ENCODE data around the gene CACNA2D1.
"Not testable (repeated sequence)": the region's sequence is repeated elsewhere in the genome, so short reads cannot be mapped to it uniquely, and the experiment has no call there.

The CACNA2D1 gene

GRCh38 chr7:82021036-82021435, 422.5 kb downstream of the CACNA2D1 start:
- no peak for DNase-seq

GRCh38 chr7:82019551-82020475, 423.8 kb downstream of the CACNA2D1 start:
- DNase-seq, result no peak

DNA sequence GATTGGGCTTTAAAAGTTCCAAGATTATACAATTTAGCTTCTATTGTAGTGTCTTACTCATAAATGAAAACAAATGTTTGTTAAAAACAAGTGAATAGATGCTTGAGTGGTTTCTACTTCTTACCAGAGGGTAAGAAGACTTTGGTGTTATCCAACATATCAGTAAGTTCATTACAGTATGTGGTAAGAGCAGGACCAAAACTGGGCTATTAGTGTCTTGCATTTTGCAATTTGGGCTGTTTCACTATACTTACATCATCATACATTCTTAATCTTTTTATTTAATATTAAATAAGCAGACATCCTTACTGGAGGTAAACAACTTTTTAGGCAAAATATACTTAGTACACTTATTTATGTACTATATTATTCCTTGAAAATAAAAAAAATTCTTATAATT, 425.4 kb downstream of the CACNA2D1 start:
- no peak for DNase-seq

- DNase-seq, result no peak
Measured at GRCh38 chr7:82017334-82017943, 426.1 kb downstream of the CACNA2D1 start.

DNA sequence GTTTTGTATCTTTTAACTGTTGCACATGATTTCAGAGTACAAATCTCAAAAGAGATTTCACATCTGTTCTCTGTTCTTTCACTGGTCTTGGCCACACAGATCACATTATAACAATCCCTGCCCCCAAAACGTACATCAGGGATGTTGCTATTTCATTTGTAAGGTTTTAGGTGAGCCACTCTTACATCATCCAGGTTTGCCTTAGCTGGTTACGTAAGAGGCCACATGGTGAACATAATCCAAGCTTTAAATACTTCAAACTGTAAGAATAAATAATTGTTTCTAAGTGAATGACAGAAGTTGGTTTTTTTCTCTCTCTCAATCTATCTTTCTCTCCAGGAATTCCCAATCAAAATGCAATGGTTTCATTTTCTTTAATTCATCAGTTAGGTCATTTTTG, 427.8 kb downstream of the CACNA2D1 start:
- no peak for DNase-seq

- not testable (repeated sequence) for DNase-seq
Measured at GRCh38 chr7:82014574-82014973, 429.0 kb downstream of the CACNA2D1 start.

DNA sequence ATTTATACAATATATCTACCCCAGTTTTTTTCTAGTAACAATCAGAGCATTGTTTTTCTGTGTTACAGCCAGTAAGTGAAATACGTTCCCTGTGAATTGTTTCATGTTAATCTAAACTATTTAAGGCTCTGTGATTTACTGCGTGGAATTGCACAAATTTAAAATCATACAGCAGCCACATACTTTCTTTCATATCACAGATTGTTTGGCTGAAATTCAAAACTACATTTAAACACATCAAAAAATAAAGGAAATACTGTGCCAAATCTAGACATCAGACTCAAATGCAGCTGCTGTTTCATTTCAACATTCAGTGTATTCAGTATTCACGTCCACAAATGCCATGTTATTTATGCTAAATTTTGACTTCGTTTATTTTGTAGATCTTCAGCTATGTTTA, 431.1 kb downstream of the CACNA2D1 start:
- no peak for DNase-seq

DNA sequence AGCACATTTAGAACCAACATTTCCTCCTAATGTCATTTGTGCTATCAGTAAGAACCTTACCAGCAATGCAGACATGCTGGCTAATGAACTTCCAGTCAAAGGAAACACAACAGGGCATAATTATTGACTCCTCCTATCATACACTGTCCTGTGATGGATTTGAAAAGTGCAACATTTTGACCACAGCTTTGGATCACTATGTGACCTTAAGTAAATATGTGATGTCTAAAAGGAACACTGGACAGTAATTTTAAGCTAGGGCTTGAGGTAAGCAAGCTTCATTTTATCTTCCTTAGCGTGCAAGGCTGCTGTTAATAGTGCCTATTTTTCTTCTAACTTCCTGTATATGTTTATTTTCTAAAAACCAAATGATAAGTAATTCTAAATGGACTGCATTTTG, 433.2 kb downstream of the CACNA2D1 start:
- no peak for DNase-seq

DNA sequence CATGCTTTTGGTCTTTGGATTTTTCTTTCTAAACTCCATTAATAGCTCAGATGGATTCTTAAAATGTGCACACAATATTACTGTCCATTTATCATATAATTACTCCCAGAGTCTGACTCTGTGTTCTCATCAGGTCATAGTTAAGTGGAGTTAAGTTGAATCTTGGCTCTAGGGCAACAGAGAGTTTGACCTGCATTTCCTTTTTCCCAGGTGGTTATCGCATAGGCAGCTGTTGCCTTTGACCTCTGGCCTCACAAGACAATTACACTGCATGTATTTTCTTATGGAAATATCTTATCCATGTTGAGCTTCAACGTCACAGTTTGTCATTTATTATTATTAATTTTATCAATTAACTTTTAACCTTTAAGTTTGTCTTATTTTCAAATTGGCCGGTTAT, 436.3 kb downstream of the CACNA2D1 start:
- no peak for DNase-seq

DNA sequence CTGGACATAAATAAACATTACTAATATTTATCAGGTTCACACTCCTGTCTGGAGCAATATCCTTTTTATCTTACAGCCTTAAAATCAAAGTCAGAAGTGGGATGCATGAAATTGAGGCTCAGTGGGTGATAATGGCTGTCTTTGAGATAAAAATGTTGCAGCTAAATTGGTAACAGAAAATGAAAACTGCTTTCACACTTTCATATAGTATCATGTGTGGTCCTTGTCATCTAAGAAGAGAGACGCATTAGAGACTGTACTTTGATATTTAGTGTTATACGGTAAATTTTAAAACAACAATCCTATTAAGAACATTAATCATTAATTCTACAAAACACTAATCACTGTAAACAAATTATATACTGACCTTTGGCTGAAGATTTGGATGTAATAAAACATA, 438.5 kb downstream of the CACNA2D1 start:
- no peak for DNase-seq

GRCh38 chr7:81993186-81993585, 450.4 kb downstream of the CACNA2D1 start:
- no peak for DNase-seq

- DNase-seq, result no peak
Measured at GRCh38 chr7:81990395-81990794, 453.2 kb downstream of the CACNA2D1 start.

DNA sequence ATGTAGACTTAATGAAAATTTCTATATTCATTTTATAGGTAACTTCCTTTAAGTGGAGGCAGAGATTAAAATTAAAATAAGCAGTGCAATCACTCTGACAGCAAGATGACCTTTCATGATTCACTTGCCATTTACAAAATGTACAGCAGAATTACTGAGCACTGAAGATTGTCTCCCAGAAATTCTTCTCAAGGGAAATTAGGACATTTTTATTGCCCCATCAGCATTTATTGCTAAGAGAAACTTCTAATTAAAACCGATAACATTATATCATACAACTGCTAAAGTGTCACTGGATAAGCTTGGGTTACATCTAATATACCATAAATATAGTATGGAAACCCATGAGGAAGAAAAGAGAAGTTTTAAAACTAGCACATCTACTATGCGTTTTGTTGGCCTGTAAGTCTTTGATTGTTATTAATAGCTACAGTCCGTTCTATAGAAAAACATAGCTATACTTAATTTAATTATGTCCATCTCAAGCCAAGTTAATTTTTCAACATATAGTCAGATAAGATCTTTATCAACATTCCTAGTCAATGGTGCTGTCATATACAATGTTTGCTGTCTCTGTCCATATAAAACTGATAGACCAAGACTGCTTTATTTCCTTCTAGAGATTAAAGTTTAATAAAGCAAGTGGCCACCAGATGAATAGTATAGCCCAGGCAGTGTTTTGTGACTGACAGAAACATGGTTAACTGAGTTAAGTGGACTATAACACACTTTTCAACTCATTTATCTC, 456.7 kb downstream of the CACNA2D1 start:
- DNase-seq, result no peak

DNA sequence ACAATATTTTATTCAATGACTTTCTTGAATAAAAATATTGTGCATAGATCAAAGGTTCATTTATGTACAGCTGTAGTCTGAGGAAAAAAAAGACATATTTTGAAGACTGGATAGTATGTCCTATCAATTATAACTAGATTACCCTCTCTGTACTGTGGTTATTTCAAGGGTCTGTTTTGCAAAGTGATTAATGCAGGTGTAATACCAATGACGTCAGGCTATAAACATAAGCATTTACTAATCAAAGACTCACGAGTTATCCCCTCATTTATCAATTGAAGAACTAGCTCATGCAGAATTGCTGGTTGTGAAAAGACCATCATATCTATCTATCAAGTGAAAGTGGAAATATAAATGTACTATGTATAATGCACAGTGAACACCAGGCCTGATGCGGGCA, 460.2 kb downstream of the CACNA2D1 start:
- no peak for DNase-seq

DNA sequence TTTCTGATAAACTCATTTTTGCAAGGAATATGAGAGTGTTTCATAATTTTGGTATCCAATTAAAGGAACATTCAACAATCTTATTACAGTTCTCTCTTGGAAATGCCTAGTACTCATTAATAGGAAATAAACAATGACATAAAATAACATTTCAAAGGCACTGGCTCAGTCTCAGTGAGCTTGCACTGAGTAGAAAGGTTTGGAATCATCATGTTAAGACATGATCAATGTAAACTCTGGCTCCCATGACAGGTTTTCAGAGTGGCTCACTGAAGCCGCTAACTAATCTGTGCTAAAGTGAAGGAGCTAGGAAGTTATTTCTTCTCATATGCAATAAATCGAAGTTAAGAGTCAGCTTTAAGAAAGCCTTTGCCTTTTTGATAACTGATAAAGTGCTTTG, 470.5 kb downstream of the CACNA2D1 start:
- no peak for DNase-seq

DNA sequence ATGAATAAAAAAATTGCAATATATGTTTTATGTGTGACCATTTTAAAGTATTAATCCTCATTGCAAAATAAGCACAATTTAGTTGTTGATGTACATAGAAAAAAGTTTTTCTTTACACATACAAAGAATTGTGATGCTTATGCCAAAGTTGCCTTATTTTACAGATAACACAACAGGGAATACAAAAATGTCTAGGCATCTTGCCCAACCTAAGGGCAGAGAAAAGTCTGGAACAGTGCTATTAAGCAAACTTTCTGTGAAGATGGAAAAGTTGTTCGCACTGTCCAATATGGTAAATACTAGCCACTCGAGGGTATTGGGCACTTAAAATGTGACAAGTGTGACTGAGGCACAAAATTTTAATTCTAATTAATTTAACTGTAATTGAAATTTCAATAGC, 483.6 kb downstream of the CACNA2D1 start:
- no peak for DNase-seq

DNA sequence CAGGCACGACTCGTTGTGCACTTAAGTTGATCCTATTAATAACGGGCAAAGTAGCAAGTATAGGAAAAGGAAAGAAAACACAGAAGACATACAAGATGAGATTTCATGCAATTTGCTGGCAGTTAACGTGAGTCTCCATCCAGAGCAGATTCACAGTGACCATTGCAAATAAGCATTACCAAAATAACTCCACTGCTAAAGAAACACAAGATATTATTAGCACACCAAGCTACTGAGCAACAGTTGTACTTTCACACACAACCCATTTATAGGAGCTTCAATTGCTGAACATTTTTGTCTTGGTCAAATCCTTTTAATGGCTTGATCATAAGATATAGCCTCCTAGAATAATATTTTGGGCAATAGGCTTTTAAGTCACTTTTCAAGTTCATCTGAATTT, 486.1 kb downstream of the CACNA2D1 start:
- DNase-seq, result no peak

GRCh38 chr7:81956520-81956919, 487.1 kb downstream of the CACNA2D1 start:
- DNase-seq, result no peak

- DNase-seq, result no peak
Measured at GRCh38 chr7:81949306-81949705, 494.3 kb downstream of the CACNA2D1 start.

GRCh38 chr7:81944058-81944457, 499.5 kb downstream of the CACNA2D1 start:
- no peak for DNase-seq

DNA sequence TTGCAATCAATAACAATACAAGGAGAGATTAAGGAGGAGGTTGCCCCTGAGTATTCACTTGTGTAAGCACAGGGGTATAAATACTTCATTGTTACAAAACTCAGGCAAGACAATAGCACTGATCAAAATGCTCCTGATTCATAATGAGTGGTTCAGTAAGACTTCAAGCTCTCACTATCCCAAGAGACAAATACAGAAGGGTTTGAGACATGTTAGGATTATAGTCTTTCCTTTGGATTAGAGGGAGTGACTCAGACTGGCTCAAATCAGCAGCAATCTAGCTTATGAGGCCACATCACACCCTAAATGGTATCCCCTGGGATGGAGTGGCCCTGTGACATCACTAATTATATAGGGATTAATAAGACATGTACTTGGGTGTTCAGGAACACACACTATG, 506.5 kb downstream of the CACNA2D1 start:
- no peak for DNase-seq

GRCh38 chr7:81934596-81935301, 508.8 kb downstream of the CACNA2D1 start:
- DNase-seq, result no peak

DNA sequence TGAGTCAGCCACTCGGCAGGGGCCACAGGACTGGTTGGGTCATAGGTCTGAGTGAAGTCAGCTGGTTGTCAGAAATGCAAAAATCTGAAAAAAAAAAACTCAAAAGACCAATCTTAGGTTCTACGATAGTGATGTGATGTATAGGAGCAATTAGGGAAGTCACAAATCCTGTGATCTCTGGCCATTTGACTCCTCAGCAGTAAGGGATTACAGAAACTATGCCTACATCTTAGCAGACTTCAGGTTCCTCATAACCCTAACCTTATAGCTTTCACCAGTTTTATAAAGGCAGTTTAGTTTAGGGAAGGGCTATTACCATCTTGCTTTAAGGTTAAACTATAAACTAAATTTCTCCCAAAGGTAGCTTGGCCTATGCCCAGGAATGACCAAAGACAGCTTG, 510.6 kb downstream of the CACNA2D1 start:
- no peak for DNase-seq
